PC-9 (cell line): Measurements from ENCODE around the gene XPO4. TPM values are rescaled to one million over a fixed set of nuclear protein-coding genes. Genes with fewer than 3 reads are reported as not detected.
A peak's percentile ranks its signal among the peaks of the same experiment; 100 is the strongest.

ENCODE experiments used
- BruUV-seq: library from RNA; stranded (reverse); fragments of 400-500 nt; replicated peaks from 2 replicates; lab custom pipeline; 2021; lab: Mats Ljungman, UMichigan
- CTCF ChIA-PET: fragments of 300-600 bp; sonication (Branson Sonifier 250); formaldehyde crosslinking; loops from one replicate; lab custom pipeline; 2022; ENCODE audit warnings: antibody characterized with exemption; lab: Charles Lee
- POLR2A ChIA-PET: fragments of 300-600 bp; sonication (Branson Sonifier 250); formaldehyde crosslinking; loops from one replicate; lab custom pipeline; 2022; ENCODE audit warnings: antibody characterized with exemption; ENCODE audit not compliant: unreplicated experiment; lab: Charles Lee
- DNase-seq, 2 experiments: peaks; one replicate each; pipeline versions ENCODE4 v3.0.0 to v3.0.0-alpha.2; 2015 to 2022; ENCODE audit warnings: mixed read lengths in 1 of 2
- H2AFZ ChIP-seq: fragments of 200-600 bp; sonication (generic); 2 replicates; pipeline ENCODE4 v1.8.1; 2017; ENCODE audit warnings: antibody characterized with exemption
- H3F3A ChIP-seq: fragments of 200-600 bp; sonication (generic); 2 replicates; pipeline ENCODE4 v1.8.1; 2017; ENCODE audit warnings: antibody characterized with exemption, mild to moderate bottlenecking, low read depth; ENCODE audit not compliant: insufficient read depth
- H3K27ac ChIP-seq: fragments of 200-600 bp; sonication (generic); 2 replicates; pipeline ENCODE4 v1.6.1; 2016; ENCODE audit warnings: mixed run types
- H3K27me3 ChIP-seq: fragments of 200-600 bp; sonication (generic); 2 replicates; pipeline ENCODE4 v1.6.1; 2016; ENCODE audit warnings: low read depth, mixed run types; ENCODE audit not compliant: insufficient read depth
- H3K36me3 ChIP-seq: fragments of 200-600 bp; sonication (generic); 2 replicates; pipeline ENCODE4 v1.6.1; 2016; ENCODE audit warnings: low read depth, mixed run types
- H3K4me1 ChIP-seq: fragments of 200-600 bp; sonication (generic); replicated peaks from 2 replicates; pipeline ENCODE4 v1.6.1; 2016; ENCODE audit warnings: mixed run types; ENCODE audit not compliant: insufficient read depth
- H3K4me2 ChIP-seq: fragments of 200-600 bp; sonication (generic); 2 replicates; pipeline ENCODE4 v1.6.1; 2017; ENCODE audit warnings: mixed run types
- H3K4me3 ChIP-seq: fragments of 200-600 bp; sonication (generic); 2 replicates; pipeline ENCODE4 v1.6.1; 2016; ENCODE audit warnings: mixed run types
- H3K79me2 ChIP-seq: fragments of 200-600 bp; sonication (generic); 2 replicates; pipeline ENCODE4 v1.6.1; 2017; ENCODE audit warnings: low read depth, mixed run types
- H3K9me2 ChIP-seq: fragments of 200-600 bp; sonication (generic); 2 replicates; pipeline ENCODE4 v1.8.1; 2017; ENCODE audit warnings: mild to moderate bottlenecking; ENCODE audit not compliant: insufficient read depth
- H3K9me3 ChIP-seq: fragments of 200-600 bp; sonication (generic); 2 replicates; pipeline ENCODE4 v1.8.1; 2016; ENCODE audit warnings: low read depth; ENCODE audit not compliant: insufficient read depth
- H4K20me1 ChIP-seq: fragments of 200-600 bp; sonication (generic); 2 replicates; pipeline ENCODE4 v1.8.1; 2017; ENCODE audit not compliant: insufficient read depth
- EZH2 ChIP-seq: fragments of 200-600 bp; sonication (generic); IDR thresholded peaks from 2 replicates; pipeline ENCODE4 v1.8.0; 2017; ENCODE audit warnings: antibody characterized with exemption, low read depth
- intact Hi-C: fragments of 100-400 bp; cut with micrococcal nuclease; formaldehyde crosslinking; loops from one replicate; pipeline ENCODE4 v1.10.0; 2022; ENCODE audit not compliant: unreplicated experiment
- total RNA-seq: library from RNA; stranded (reverse); gene quantifications from 2 replicates; pipeline ENCODE4 v1.2.3, GENCODE V29; 2021
- TF ChIP-seq, protein P1 (sequence below): fragments of 200-600 bp; sonication (generic); conservative IDR thresholded peaks from 2 replicates; pipeline ENCODE4 v1.6.1; 2017; ENCODE audit warnings: mixed run types, antibody characterized with exemption, mild to moderate bottlenecking, moderate library complexity

The XPO4 gene
- total RNA-seq, 1 experiment from 2014 or later: 11.1 TPM

DNA sequence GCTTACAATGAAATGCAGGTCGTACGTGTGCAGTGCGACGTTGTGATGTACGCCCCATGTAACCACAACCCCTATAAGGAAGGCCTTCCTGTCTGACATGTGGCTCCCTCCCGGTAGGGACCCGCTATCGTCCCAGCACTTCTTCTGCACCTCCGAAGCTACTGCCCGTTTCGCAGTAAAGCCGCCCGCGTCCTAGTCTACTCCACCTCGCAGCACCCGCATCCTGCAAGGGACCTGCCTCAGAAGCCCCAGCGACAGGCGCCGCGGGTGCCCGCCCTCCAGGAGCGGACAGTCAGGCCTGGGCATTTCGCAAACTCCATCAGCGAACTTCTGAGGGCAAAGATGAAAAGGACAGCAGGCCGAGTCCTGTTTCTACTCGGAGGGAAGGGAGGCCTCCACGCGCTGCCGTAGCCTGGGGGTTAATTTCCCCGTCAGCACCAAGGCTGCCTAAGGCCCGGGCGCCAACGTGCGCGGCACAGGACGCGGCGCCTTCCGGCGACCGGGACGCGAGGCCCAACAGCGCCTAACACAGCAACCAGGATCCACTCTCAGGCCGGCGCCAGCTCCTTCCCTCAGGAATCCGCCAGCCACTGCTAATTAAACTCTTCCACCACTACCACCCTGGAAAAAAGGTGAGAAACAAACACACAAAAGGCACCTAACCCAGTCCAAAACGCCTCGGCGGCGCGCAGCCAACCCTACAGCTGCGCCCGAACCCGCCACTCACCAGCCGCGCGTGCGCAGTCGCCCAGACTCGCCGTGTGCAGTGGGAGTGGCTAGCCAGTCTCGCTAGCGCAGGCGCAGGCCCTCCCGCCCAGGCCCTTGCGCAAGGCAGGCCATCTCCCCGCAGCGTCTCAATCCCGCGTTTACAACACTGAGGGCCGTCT lies 129.1 kb downstream of the XPO4 start, which contains the start of gene EEF1AKMT1:
Gene EEF1AKMT1, minus strand, starts transcription at position 768 of the 887 bp plus-strand sequence. CDS start 16,363 bp downstream, outside the sequence.
- no peaks in the 10 kb centered on the region for H3K27me3 ChIP-seq
- H3K9me2 ChIP-seq: no peaks in the 10 kb centered on the region
- H3K27ac ChIP-seq: peak within 1 kb of the TSS; percentile 76
- no peak for TF ChIP-seq EZH2
- H3K9me3 ChIP-seq: no peaks in the 10 kb centered on the region
- peaks cover 9% of the 10 kb centered on the region for H3K79me2 ChIP-seq
- H3F3A ChIP-seq: peaks cover 23% of the 10 kb centered on the region
- ChIA-PET CTCF (interaction anchor here (0.7 kb wide), 1 partner anchor 258 kb away, joined by 3 read pairs; no protein-coding TSS in a partner anchor), POLR2A (no interaction called here)
- peak within 1 kb of the TSS; percentile 84 for H3K4me2 ChIP-seq
- DNase-seq: peak; percentile 75 to 89
- peak within 1 kb of the TSS; percentile 92 for H3K4me3 ChIP-seq
- intact Hi-C loops: no loop called here
- H3K36me3 ChIP-seq: peaks cover 11% of the 10 kb centered on the region
- H3K4me1 ChIP-seq: peaks cover 8% of the 10 kb centered on the region
- H4K20me1 ChIP-seq: no peaks in the 10 kb centered on the region
- TSS peak; percentile 77 for BruUV-seq
- peak within 1 kb of the TSS; percentile 98 for H2AFZ ChIP-seq

DNA sequence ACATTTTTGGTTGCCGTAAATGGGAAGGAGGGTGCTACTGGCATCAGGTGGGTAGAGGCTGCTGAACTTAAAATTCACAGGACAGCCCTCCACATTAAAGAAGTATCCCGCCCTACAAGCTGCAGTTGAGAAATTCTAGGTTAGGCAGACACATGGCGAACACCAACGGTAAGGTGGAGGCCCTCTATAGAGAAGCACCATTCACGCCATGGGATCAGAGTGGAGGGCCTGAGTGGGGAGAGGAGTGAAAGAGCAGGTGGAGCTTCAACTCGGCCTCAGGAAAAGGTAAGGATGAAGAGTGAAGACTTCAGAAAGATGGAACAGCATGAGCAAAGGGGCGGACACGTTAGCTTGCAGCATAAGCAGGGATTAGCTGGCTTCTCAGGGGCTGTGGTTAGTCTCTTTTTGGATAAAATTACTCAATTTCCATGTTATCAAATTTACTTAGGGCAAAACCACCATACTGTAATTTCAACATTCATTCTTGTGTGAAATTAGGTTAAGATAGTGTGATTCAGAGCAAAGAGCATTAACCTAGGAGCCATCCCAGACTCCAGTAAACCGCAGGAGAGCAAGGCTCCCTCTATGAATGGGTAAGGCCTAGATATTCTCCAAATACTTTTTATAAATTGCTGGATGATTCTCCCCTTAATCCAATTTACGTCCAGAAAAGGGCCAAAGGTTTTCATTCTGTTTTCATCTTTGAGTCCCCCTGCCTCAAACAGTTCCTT lies 130.0 kb downstream of the XPO4 start:
- Histone ChIP-seq H3K4me3 (peak overlapping the region; percentile 92), H3K79me2 (peaks cover 9% of the 10 kb centered on the region), H3K4me1 (peaks cover 8% of the 10 kb centered on the region), H3K27ac (no peak overlapping the region; the same call in 1 of the 2 replicates), H4K20me1 (no peaks in the 10 kb centered on the region), H3K4me2 (peak overlapping the region; percentile 84), H3F3A (peaks cover 23% of the 10 kb centered on the region), H3K9me2 (no peaks in the 10 kb centered on the region), H3K27me3 (no peaks in the 10 kb centered on the region), H3K36me3 (peaks cover 15% of the 10 kb centered on the region), H2AFZ (peak overlapping the region; percentile 98), H3K9me3 (peaks cover 2% of the 10 kb centered on the region; the same call in 1 of the 2 replicates)
- no peak for TF ChIP-seq EZH2
- TF ChIP-seq, protein P1, sequence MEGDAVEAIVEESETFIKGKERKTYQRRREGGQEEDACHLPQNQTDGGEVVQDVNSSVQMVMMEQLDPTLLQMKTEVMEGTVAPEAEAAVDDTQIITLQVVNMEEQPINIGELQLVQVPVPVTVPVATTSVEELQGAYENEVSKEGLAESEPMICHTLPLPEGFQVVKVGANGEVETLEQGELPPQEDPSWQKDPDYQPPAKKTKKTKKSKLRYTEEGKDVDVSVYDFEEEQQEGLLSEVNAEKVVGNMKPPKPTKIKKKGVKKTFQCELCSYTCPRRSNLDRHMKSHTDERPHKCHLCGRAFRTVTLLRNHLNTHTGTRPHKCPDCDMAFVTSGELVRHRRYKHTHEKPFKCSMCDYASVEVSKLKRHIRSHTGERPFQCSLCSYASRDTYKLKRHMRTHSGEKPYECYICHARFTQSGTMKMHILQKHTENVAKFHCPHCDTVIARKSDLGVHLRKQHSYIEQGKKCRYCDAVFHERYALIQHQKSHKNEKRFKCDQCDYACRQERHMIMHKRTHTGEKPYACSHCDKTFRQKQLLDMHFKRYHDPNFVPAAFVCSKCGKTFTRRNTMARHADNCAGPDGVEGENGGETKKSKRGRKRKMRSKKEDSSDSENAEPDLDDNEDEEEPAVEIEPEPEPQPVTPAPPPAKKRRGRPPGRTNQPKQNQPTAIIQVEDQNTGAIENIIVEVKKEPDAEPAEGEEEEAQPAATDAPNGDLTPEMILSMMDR: no peak
- ChIA-PET POLR2A (no interaction called here), CTCF (no interaction called here)
- BruUV-seq: no TSS peak
- DNase-seq: no peak
- intact Hi-C loops: no loop called here

- H3K9me3 ChIP-seq: peaks cover 6% of the 10 kb centered on the region; the same call in 1 of the 2 replicates
- TF ChIP-seq EZH2: no peak
- TF ChIP-seq, protein P1: no peak
- intact Hi-C loops: no loop called here
- no peak overlapping the region for H3K4me2 ChIP-seq
- POLR2A ChIA-PET: no interaction called here
- H2AFZ ChIP-seq: no peak overlapping the region
- H3K79me2 ChIP-seq: peaks cover 9% of the 10 kb centered on the region
- H3F3A ChIP-seq: peaks cover 8% of the 10 kb centered on the region; the same call in 1 of the 2 replicates
- no peak for DNase-seq
- H3K27ac ChIP-seq: no peak overlapping the region
- no TSS peak for BruUV-seq
- no peak overlapping the region for H3K4me3 ChIP-seq
- no peaks in the 10 kb centered on the region for H3K27me3 ChIP-seq
- no peaks in the 10 kb centered on the region for H3K9me2 ChIP-seq
- H3K4me1 ChIP-seq: peaks cover 8% of the 10 kb centered on the region
- H4K20me1 ChIP-seq: no peaks in the 10 kb centered on the region
- CTCF ChIA-PET: no interaction called here
- H3K36me3 ChIP-seq: peaks cover 17% of the 10 kb centered on the region
Measured at GRCh38 chr13:20769834-20770233, 132.7 kb downstream of the XPO4 start.
